AG09309 (cell line): ENCODE data around the gene CAMSAP3.
A peak's percentile ranks its signal among the peaks of the same experiment; 100 is the strongest.

Experiments
- DNase-seq: peaks from one replicate; pipeline ENCODE4 v3.0.0-alpha.2; 2010; ENCODE audit warnings: low read depth
- H3K4me3 ChIP-seq: 2 replicates; pipeline ENCODE4 v1.5.1; 2011; ENCODE audit warnings: mild to moderate bottlenecking, low read depth, low read length, moderate library complexity; ENCODE audit not compliant: control insufficient read depth
- TF ChIP-seq, protein P1 (sequence below): IDR thresholded peaks from 2 replicates; pipeline ENCODE4 v1.5.1; 2011; ENCODE audit warnings: mild to moderate bottlenecking, low read depth, low read length, inconsistent platforms; ENCODE audit not compliant: insufficient read depth, control insufficient read depth; ENCODE audit errors: missing control alignments

CAMSAP3 gene

GRCh38 chr19:7647156-7647555 is 51.5 kb downstream of the CAMSAP3 start:
- TF ChIP-seq, protein P1, sequence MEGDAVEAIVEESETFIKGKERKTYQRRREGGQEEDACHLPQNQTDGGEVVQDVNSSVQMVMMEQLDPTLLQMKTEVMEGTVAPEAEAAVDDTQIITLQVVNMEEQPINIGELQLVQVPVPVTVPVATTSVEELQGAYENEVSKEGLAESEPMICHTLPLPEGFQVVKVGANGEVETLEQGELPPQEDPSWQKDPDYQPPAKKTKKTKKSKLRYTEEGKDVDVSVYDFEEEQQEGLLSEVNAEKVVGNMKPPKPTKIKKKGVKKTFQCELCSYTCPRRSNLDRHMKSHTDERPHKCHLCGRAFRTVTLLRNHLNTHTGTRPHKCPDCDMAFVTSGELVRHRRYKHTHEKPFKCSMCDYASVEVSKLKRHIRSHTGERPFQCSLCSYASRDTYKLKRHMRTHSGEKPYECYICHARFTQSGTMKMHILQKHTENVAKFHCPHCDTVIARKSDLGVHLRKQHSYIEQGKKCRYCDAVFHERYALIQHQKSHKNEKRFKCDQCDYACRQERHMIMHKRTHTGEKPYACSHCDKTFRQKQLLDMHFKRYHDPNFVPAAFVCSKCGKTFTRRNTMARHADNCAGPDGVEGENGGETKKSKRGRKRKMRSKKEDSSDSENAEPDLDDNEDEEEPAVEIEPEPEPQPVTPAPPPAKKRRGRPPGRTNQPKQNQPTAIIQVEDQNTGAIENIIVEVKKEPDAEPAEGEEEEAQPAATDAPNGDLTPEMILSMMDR = no peak
- no peak for DNase-seq
- H3K4me3 ChIP-seq = no peak overlapping the region

- no peak for DNase-seq
- TF ChIP-seq, protein P1 = no peak
- no peak overlapping the region for H3K4me3 ChIP-seq
Measured at GRCh38 chr19:7648265-7649014, 52.8 kb downstream of the CAMSAP3 start.

GRCh38 chr19:7650148-7650547 is 54.5 kb downstream of the CAMSAP3 start:
- DNase-seq = no peak

DNA sequence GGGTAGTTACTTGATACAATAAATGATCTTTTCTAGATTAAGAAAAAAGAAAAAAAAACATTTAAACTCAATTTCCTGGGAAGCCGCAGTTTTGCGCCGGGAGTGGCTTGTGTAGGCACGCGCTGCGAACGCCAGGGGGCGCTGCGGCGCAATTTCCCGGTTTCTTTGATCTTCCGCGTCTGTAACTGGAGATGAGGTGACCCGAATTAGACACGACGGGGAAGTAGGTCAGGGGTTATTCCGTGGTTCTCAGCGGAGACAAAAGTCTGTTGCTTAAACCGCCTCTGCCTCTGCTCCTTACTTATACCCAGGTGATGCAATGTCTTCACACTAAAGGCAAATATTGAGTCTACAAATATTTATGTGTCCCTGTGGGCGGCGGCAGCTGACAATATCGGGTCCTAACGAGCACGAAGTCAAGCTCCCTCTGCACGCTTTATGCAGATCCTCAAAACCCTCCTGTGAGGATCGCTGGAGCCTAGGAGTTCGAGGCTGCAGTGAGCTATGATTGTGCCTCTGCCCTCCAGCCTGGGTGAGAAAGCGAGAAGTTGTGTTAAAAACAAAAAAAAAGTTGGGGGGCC is 56.5 kb downstream of the CAMSAP3 start:
- DNase-seq = no peak
- TF ChIP-seq, protein P1 = peak; percentile 96
- H3K4me3 ChIP-seq = peak overlapping the region; percentile 3; the same call in 1 of the 2 replicates

More at GRCh38 chr19:7650148-7650547, 54.5 kb downstream of the CAMSAP3 start:
- H3K4me3 ChIP-seq = no peak overlapping the region
- TF ChIP-seq, protein P1 = no peak

DNA sequence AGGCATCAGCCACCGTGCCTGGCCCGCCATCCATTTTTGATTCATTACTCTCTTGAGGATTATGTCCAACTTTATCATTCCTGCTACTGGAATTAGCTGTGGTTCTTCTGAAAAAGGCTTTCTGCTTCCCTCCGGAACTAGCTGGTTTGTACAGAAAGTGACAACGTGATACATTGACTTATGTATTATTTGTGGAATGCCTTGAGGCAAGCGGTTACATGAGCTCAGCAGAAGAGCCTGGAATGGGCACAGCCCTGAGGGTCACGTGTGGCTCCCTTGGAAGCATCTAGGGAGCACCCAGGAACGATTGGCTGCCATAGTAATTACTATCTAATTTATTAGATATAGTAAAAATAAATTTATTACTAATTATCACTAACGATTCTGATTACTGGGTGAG is 58.7 kb downstream of the CAMSAP3 start:
- no peak overlapping the region for H3K4me3 ChIP-seq
- no peak for DNase-seq
- TF ChIP-seq, protein P1 = no peak

- no peak overlapping the region for H3K4me3 ChIP-seq
- TF ChIP-seq, protein P1 = no peak
- DNase-seq = no peak
Measured at GRCh38 chr19:7655581-7655980, 59.9 kb downstream of the CAMSAP3 start.
